ENCODE results near the gene ADGRF1.

ADGRF1 gene

GRCh38 chr6:46979206-46979605, 62.9 kb downstream of the ADGRF1 start:
- DNase-seq (ENCODE audit: low spot score) = no peak

- no peak for DNase-seq (ENCODE audit: low spot score)
Measured at GRCh38 chr6:46974786-46975185, 67.3 kb downstream of the ADGRF1 start.

DNA sequence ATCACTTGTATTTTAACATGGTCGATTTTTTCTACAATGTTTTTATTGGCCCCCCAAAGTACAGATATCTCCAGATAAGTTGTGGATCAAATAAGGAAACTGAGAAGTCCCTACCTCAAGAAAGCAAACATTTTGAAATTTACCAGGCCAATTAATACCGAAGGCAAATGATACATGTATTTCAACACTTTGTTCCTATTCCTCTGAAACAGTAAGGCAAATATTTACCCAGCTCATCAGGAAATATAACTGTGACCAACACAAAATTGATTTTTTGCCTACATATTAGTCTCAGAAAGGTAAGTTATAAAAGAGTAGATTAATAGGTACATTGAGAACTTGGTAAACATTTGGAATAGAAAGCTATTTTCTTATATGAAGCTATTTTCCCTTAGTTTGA, 69.1 kb downstream of the ADGRF1 start:
- no peak for DNase-seq (ENCODE audit: low spot score)

- DNase-seq (ENCODE audit: low spot score) = no peak
Measured at GRCh38 chr6:46972531-46972930, 69.6 kb downstream of the ADGRF1 start.

- DNase-seq (ENCODE audit: low spot score) = no peak
Measured at GRCh38 chr6:46969206-46969605, 72.9 kb downstream of the ADGRF1 start.

DNA sequence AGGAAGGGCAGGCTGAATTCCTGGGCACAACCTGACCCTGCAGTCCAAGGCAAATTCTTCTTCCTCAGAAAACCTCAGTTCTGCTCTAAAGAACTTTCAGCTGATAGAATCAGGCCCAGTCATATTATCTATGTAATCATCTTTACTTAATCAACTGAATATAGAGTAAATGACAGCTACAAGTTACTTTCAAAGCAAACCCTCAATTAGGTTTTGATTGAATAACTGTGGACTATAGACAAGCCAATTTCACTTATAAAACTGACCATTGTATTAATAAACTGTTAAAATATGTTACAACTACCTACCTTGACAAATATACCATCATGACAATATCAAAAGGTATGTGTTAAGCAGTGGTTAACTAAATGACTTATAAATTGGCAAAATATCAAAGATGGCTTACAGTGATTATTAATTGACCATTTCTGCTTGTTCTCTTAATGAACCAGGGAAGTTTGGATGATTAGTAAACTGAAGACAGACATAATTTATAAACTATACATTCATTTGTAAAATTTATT, 74.2 kb downstream of the ADGRF1 start:
- no peak for DNase-seq (ENCODE audit: low spot score)

- DNase-seq (ENCODE audit: low spot score) = no peak
Measured at GRCh38 chr6:46964716-46965519, 77.2 kb downstream of the ADGRF1 start.

DNA sequence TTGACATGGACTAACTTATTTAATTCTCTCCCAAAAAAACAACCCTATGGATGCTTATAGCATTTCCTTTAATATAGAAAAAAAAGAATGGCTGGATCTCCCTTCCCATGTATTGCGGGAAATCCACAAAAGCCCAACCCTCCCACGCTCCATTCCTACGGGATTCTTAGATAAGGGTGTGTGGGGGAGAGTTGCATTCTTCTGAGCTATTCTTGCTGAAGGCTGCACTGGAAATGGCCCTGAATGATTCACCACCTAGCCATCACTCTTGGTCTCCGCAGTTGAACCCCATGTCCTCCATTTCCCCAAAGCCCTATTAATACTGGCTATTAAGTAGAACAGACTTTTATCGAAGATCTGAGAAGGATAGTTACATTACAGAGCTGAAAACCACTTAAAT, 78.5 kb downstream of the ADGRF1 start:
- DNase-seq (ENCODE audit: low spot score) = no peak

DNA sequence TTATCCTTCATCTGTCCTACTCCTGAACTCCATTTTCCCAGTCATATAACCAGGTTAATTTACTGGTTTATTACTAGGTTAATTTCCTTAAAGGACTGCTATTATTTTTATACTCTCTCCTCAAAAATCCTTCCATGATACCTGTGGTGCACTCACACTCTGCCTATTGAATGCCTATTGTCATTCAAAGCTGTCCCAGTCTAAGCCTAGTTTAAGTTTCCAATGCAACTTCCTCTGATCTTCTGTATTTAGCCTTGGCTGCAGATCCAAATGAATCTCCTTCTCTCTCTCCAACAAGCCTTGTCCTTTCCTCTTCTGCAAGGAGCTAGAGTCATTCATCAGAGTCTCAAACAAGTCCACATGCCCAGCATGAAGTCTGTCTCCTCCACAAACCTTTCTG, 79.1 kb downstream of the ADGRF1 start:
- no peak for DNase-seq (ENCODE audit: low spot score)

- DNase-seq (ENCODE audit: low spot score) = no peak
Measured at GRCh38 chr6:46961711-46962110, 80.4 kb downstream of the ADGRF1 start.

GRCh38 chr6:46961232-46961631, 80.9 kb downstream of the ADGRF1 start:
- DNase-seq (ENCODE audit: low spot score) = no peak

- no peak for DNase-seq (ENCODE audit: low spot score)
Measured at GRCh38 chr6:46959419-46959818, 82.7 kb downstream of the ADGRF1 start.

DNA sequence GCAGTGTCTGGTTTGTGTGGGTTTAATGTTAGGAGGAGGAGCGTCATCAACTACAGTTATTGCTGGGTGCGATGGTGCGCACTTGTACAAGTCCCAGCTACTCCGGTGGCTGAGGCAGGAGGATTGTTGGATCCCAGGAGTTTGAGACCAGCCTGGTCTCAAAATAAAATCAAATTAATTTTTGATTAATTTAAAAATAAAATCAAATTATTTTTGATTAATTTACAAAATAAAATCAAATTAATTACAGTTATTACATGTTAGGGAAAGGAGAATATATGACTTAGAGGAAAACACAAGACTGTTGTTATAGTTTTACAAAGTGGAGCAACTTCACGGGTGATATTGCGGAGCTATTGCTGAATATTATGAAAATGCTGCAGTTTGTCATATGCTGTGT, 85.7 kb downstream of the ADGRF1 start:
- DNase-seq (ENCODE audit: low spot score) = no peak

- DNase-seq (ENCODE audit: low spot score) = peak; percentile 54
Measured at GRCh38 chr6:46954837-46955451, 87.2 kb downstream of the ADGRF1 start.

GRCh38 chr6:46953921-46954320, 88.2 kb downstream of the ADGRF1 start:
- no peak for DNase-seq (ENCODE audit: low spot score)

DNA sequence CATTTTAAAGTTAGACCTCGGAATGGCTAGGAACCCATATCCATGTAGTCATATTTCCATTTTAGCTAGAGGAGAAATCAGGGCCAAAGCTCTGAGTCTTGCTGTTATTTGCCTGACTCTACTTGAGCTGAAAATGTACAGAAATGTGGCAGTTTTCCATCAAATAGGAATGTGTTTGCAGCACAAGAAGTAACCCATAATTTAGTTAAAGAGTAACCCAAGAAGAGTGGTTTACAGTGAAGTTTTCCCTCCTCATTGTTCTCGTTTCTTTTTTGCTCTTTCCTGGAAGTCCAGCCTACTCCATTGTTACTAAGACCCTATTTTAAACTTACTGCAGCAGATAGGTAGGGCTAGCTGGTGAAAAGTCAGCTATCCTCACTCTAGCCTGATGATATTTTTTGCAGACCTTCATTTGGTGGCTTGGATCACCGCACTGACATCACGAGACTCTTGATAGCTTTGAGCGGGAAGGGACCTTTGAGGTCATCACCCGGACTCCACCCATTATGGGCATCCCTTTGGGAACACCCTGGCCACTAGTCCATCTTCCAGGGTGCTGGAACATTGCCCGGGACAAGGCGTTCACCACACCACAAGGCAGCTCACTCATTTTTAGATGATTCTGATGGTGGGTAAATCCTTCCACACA, 92.4 kb downstream of the ADGRF1 start:
- no peak for DNase-seq (ENCODE audit: low spot score)

- no peak for DNase-seq (ENCODE audit: low spot score)
Measured at GRCh38 chr6:46948699-46949098, 93.4 kb downstream of the ADGRF1 start.
